ENCODE measurements around the gene ELF2. TPM values are rescaled to one million over a fixed set of nuclear protein-coding genes. Genes with fewer than 3 reads are reported as not detected.

Gene ELF2
- total and polyA plus RNA-seq, 2 of the 8 experiments (the other 6 are each of a cell fraction or from before 2014, with no cell fraction given) = 21.1 to 44.3 TPM

GRCh38 chr4:139112650-139113049 is 64.4 kb downstream of the ELF2 start:
- H4K5ac ChIP-seq (ENCODE audit: insufficient read length, low read depth, low read length) = no peak overlapping the region
- H2AFZ ChIP-seq (ENCODE audit: low read length) = no peak overlapping the region
- H2BK20ac ChIP-seq (ENCODE audit: low read length) = no peak overlapping the region
- H3K9me3 ChIP-seq (ENCODE audit: insufficient read depth in 2 of 2, low read depth in 1 of 2, low read length in 1 of 2) = no peaks in the 10 kb centered on the region
- DNase-seq (ENCODE audit: low read depth in 1 of 2, low spot score in 2 of 2) = no peak
- ChIA-PET POLR2A (ENCODE audit: partially characterized antibody) (no interaction called here), CTCF (ENCODE audit: partially characterized antibody) (interaction anchor here (1.5 to 2.5 kb wide), 2 partner anchors 41 to 55 kb away, joined by 3 to 9 read pairs; no protein-coding TSS in a partner anchor)
- no peak overlapping the region for H2BK120ac ChIP-seq (replicated peaks; ENCODE audit: low read depth, low read length)
- peaks cover 0 to 7% (median 2%) of the 10 kb centered on the region in 4 experiments; a peak in 2 of 8 replicates for H3K36me3 ChIP-seq (ENCODE audit: control insufficient read depth in 2 of 4, insufficient read depth in 4 of 4, low read length in 3 of 4)
- H4K20me1 ChIP-seq (replicated peaks in 1 of 2; ENCODE audit: control insufficient read depth in 1 of 2, insufficient read depth in 2 of 2, low read length in 2 of 2) = no peaks in the 10 kb centered on the region
- H2AK5ac ChIP-seq (ENCODE audit: low read depth, low read length) = no peak overlapping the region
- no peaks in the 10 kb centered on the region for H3K23me2 ChIP-seq (ENCODE audit: low read depth, low read length)
- WGBS, 2 experiments (ENCODE audit: extremely low coverage in 1 of 2, insufficient coverage in 1 of 2, insufficient read length in 1 of 2, insufficient replicate concordance in 2 of 2, low coverage in 1 of 2, low lambda C conversion rate in 2 of 2, missing lambda C conversion rate in 1 of 2) = 95% methylated on average over 5 of the region's 5 CpGs; no CpG with 5 or more reads in 1 of the 2 experiments
- no peak overlapping the region for H4K8ac ChIP-seq (ENCODE audit: extremely low read depth, insufficient read depth, low read length)
- no peak overlapping the region for H3K56ac ChIP-seq (replicated peaks; ENCODE audit: insufficient read length, low read depth, low read length)
- H3K18ac ChIP-seq (ENCODE audit: extremely low read depth, low read length) = no peak overlapping the region
- H3K79me2 ChIP-seq (ENCODE audit: control insufficient read depth in 1 of 2, insufficient read depth in 2 of 2, low read length in 2 of 2) = no peaks in the 10 kb centered on the region
- H3K27ac ChIP-seq (ENCODE audit: low read depth, low read length) = no peak overlapping the region
- no peak for TF ChIP-seq ASH2L (IDR thresholded peaks at IDR 0.05; ENCODE audit: low read length)
- no peak for TF ChIP-seq PHF8 (conservative IDR thresholded peaks at IDR 0.05; ENCODE audit: low read depth, low read length)
- TF ChIP-seq KDM5A (IDR thresholded peaks at IDR 0.05; ENCODE audit: low read length) = no peak
- no peak for TF ChIP-seq CREB1 (IDR thresholded peaks at IDR 0.05)
- no peak for TF ChIP-seq JUN (IDR thresholded peaks at IDR 0.05; ENCODE audit: low read depth, low read length)
- TF ChIP-seq POLR2A (IDR thresholded peaks at IDR 0.05; ENCODE audit: control extremely low read depth in 1 of 2, low read depth in 2 of 2, low read length in 2 of 2) = no peak
- no peak for TF ChIP-seq SUZ12 (IDR thresholded peaks at IDR 0.05; ENCODE audit: low read length)
- no peak for TF ChIP-seq ATF2 (IDR thresholded peaks at IDR 0.05; ENCODE audit: low read length)
- no peak for TF ChIP-seq CHD2 (IDR thresholded peaks at IDR 0.05; ENCODE audit: low read length)
- TF ChIP-seq GTF2F1 (IDR thresholded peaks at IDR 0.05; ENCODE audit: borderline replicate concordance, low read depth, low read length) = no peak
- no peak overlapping the region for H2BK15ac ChIP-seq (ENCODE audit: low read length)
- H3K23ac ChIP-seq (ENCODE audit: insufficient read length) = no peak overlapping the region
- no peak overlapping the region for H4K91ac ChIP-seq (replicated peaks; ENCODE audit: insufficient read length, low read length)
- no peak for FAIRE-seq
- H2BK5ac ChIP-seq (ENCODE audit: low read depth, low read length) = no peak overlapping the region
- no peaks in the 10 kb centered on the region for H3K79me1 ChIP-seq (ENCODE audit: low read depth, low read length)
- no peak overlapping the region for H3K4me3 ChIP-seq (ENCODE audit: extremely low read depth in 1 of 4, insufficient read depth in 2 of 4, low read depth in 3 of 4, low read length in 4 of 4)
- no peaks in the 10 kb centered on the region; a peak in 1 of 7 replicates for H3K4me1 ChIP-seq (replicated peaks in 1 of 4; ENCODE audit: control insufficient read depth in 3 of 4, insufficient read depth in 4 of 4, low read length in 3 of 4)
- no peak overlapping the region for H3K14ac ChIP-seq (ENCODE audit: insufficient read length)
- H3K9ac ChIP-seq (replicated peaks in 1 of 4; ENCODE audit: extremely low read depth in 1 of 4, low read depth in 3 of 4, low read length in 3 of 4) = no peak overlapping the region
- no peak overlapping the region for H2BK12ac ChIP-seq (ENCODE audit: low read depth, low read length)
- H3K4ac ChIP-seq (replicated peaks; ENCODE audit: insufficient read length, low read depth, low read length) = no peak overlapping the region
- no peak overlapping the region for H3K4me2 ChIP-seq (ENCODE audit: insufficient read depth in 1 of 2, low read depth in 2 of 2, low read length in 2 of 2)
- no peaks in the 10 kb centered on the region for H3K27me3 ChIP-seq (replicated peaks in 1 of 4; ENCODE audit: control insufficient read depth in 3 of 4, extremely low read depth in 1 of 4, insufficient read depth in 3 of 4, low read length in 3 of 4)
